GM12801 (cell line): Measurements from ENCODE around the gene PDIA5.

ENCODE experiments used
- CTCF ChIP-seq: IDR thresholded peaks from one replicate; pipeline ENCODE4 v1.5.1; 2011; ENCODE audit warnings: control low read depth; ENCODE audit not compliant: insufficient read length; ENCODE audit errors: extremely low read depth

The PDIA5 gene

GRCh38 chr3:123168122-123168521 is 101.3 kb downstream of the PDIA5 start:
- no peak for TF ChIP-seq CTCF

GRCh38 chr3:123168605-123169004 is 101.8 kb downstream of the PDIA5 start:
- no peak for TF ChIP-seq CTCF

- no peak for TF ChIP-seq CTCF
Measured at GRCh38 chr3:123169492-123169929, 102.7 kb downstream of the PDIA5 start.

GRCh38 chr3:123169930-123170329 is 103.1 kb downstream of the PDIA5 start:
- no peak for TF ChIP-seq CTCF

GRCh38 chr3:123180791-123181190 is 114.0 kb downstream of the PDIA5 start:
- no peak for TF ChIP-seq CTCF

GRCh38 chr3:123186695-123187094 is 119.9 kb downstream of the PDIA5 start:
- no peak for TF ChIP-seq CTCF

- TF ChIP-seq CTCF: no peak
Measured at GRCh38 chr3:123188058-123188457, 121.2 kb downstream of the PDIA5 start.

GRCh38 chr3:123193448-123194101 is 126.8 kb downstream of the PDIA5 start:
- TF ChIP-seq CTCF: no peak
